PC-9 (cell line): ENCODE measurements around the gene ST6GALNAC3. TPM values are rescaled to one million over a fixed set of nuclear protein-coding genes. Genes with fewer than 3 reads are reported as not detected.

ENCODE experiments used
- BruUV-seq: library from RNA; stranded (reverse); fragments of 400-500 nt; replicated peaks from 2 replicates; lab custom pipeline; 2021; lab: Mats Ljungman, UMichigan
- CTCF ChIA-PET: fragments of 300-600 bp; sonication (Branson Sonifier 250); formaldehyde crosslinking; loops from one replicate; lab custom pipeline; 2022; ENCODE audit warnings: antibody characterized with exemption; lab: Charles Lee
- POLR2A ChIA-PET: fragments of 300-600 bp; sonication (Branson Sonifier 250); formaldehyde crosslinking; loops from one replicate; lab custom pipeline; 2022; ENCODE audit warnings: antibody characterized with exemption; ENCODE audit not compliant: unreplicated experiment; lab: Charles Lee
- DNase-seq, 2 experiments: peaks; one replicate each; pipeline versions ENCODE4 v3.0.0 to v3.0.0-alpha.2; 2015 to 2022; ENCODE audit warnings: mixed read lengths in 1 of 2
- H2AFZ ChIP-seq: fragments of 200-600 bp; sonication (generic); 2 replicates; pipeline ENCODE4 v1.8.1; 2017; ENCODE audit warnings: antibody characterized with exemption
- H3F3A ChIP-seq: fragments of 200-600 bp; sonication (generic); 2 replicates; pipeline ENCODE4 v1.8.1; 2017; ENCODE audit warnings: antibody characterized with exemption, mild to moderate bottlenecking, low read depth; ENCODE audit not compliant: insufficient read depth
- H3K27ac ChIP-seq: fragments of 200-600 bp; sonication (generic); 2 replicates; pipeline ENCODE4 v1.6.1; 2016; ENCODE audit warnings: mixed run types
- H3K27me3 ChIP-seq: fragments of 200-600 bp; sonication (generic); 2 replicates; pipeline ENCODE4 v1.6.1; 2016; ENCODE audit warnings: low read depth, mixed run types; ENCODE audit not compliant: insufficient read depth
- H3K36me3 ChIP-seq: fragments of 200-600 bp; sonication (generic); 2 replicates; pipeline ENCODE4 v1.6.1; 2016; ENCODE audit warnings: low read depth, mixed run types
- H3K4me1 ChIP-seq: fragments of 200-600 bp; sonication (generic); replicated peaks from 2 replicates; pipeline ENCODE4 v1.6.1; 2016; ENCODE audit warnings: mixed run types; ENCODE audit not compliant: insufficient read depth
- H3K4me2 ChIP-seq: fragments of 200-600 bp; sonication (generic); 2 replicates; pipeline ENCODE4 v1.6.1; 2017; ENCODE audit warnings: mixed run types
- H3K4me3 ChIP-seq: fragments of 200-600 bp; sonication (generic); 2 replicates; pipeline ENCODE4 v1.6.1; 2016; ENCODE audit warnings: mixed run types
- H3K79me2 ChIP-seq: fragments of 200-600 bp; sonication (generic); 2 replicates; pipeline ENCODE4 v1.6.1; 2017; ENCODE audit warnings: low read depth, mixed run types
- H3K9me2 ChIP-seq: fragments of 200-600 bp; sonication (generic); 2 replicates; pipeline ENCODE4 v1.8.1; 2017; ENCODE audit warnings: mild to moderate bottlenecking; ENCODE audit not compliant: insufficient read depth
- H3K9me3 ChIP-seq: fragments of 200-600 bp; sonication (generic); 2 replicates; pipeline ENCODE4 v1.8.1; 2016; ENCODE audit warnings: low read depth; ENCODE audit not compliant: insufficient read depth
- H4K20me1 ChIP-seq: fragments of 200-600 bp; sonication (generic); 2 replicates; pipeline ENCODE4 v1.8.1; 2017; ENCODE audit not compliant: insufficient read depth
- CTCF ChIP-seq: fragments of 200-600 bp; sonication (generic); conservative IDR thresholded peaks from 2 replicates; pipeline ENCODE4 v1.6.1; 2017; ENCODE audit warnings: mixed run types, antibody characterized with exemption, mild to moderate bottlenecking, moderate library complexity
- EZH2 ChIP-seq: fragments of 200-600 bp; sonication (generic); IDR thresholded peaks from 2 replicates; pipeline ENCODE4 v1.8.0; 2017; ENCODE audit warnings: antibody characterized with exemption, low read depth
- intact Hi-C: fragments of 100-400 bp; cut with micrococcal nuclease; formaldehyde crosslinking; loops from one replicate; pipeline ENCODE4 v1.10.0; 2022; ENCODE audit not compliant: unreplicated experiment
- total RNA-seq: library from RNA; stranded (reverse); gene quantifications from 2 replicates; pipeline ENCODE4 v1.2.3, GENCODE V29; 2021

ST6GALNAC3 gene
- total RNA-seq, 1 experiment from 2014 or later, result 0.04 TPM

- TF ChIP-seq EZH2 (no peak), CTCF (no peak)
- H3K4me2 ChIP-seq, result no peak overlapping the region
- CTCF ChIA-PET, result no interaction called here
These were observed 8.6 kb downstream of the ST6GALNAC3 start for GRCh38 chr1:76083189-76083588.

GRCh38 chr1:76084029-76084627 lies 9.6 kb downstream of the ST6GALNAC3 start:
- Histone ChIP-seq H2AFZ (no peak overlapping the region), H3K9me2 (no peaks in the 10 kb centered on the region), H3K36me3 (no peaks in the 10 kb centered on the region), H3K9me3 (no peaks in the 10 kb centered on the region), H3K27ac (no peak overlapping the region), H3K27me3 (no peaks in the 10 kb centered on the region), H4K20me1 (no peaks in the 10 kb centered on the region), H3K79me2 (no peaks in the 10 kb centered on the region), H3K4me3 (no peak overlapping the region), H3F3A (no peaks in the 10 kb centered on the region), H3K4me2 (no peak overlapping the region), H3K4me1 (no peaks in the 10 kb centered on the region)
- TF ChIP-seq EZH2 (no peak), CTCF (no peak)
- BruUV-seq, result no TSS peak
- ChIA-PET CTCF (no interaction called here), POLR2A (no interaction called here)
- intact Hi-C loops, result loop anchor here (5.0 kb wide), 1 partner anchor 773 kb away; no protein-coding TSS in a partner anchor
- no peak for DNase-seq

More at GRCh38 chr1:76083189-76083588, 8.6 kb downstream of the ST6GALNAC3 start:
- Histone ChIP-seq H4K20me1 (no peaks in the 10 kb centered on the region), H3K36me3 (no peaks in the 10 kb centered on the region), H3K27me3 (no peaks in the 10 kb centered on the region), H3K4me3 (no peak overlapping the region), H3K4me1 (no peaks in the 10 kb centered on the region), H2AFZ (0 out of 2 replicates have a peak overlapping the region, but pooled peaks have one; percentile 15), H3K9me3 (no peaks in the 10 kb centered on the region), H3F3A (no peaks in the 10 kb centered on the region), H3K79me2 (no peaks in the 10 kb centered on the region), H3K27ac (no peak overlapping the region), H3K9me2 (no peaks in the 10 kb centered on the region)
- BruUV-seq, result no TSS peak
- intact Hi-C loops, result loop anchor here (5.0 kb wide), 1 partner anchor 774 kb away; no protein-coding TSS in a partner anchor
- DNase-seq, result no peak
- POLR2A ChIA-PET, result no interaction called here

DNA sequence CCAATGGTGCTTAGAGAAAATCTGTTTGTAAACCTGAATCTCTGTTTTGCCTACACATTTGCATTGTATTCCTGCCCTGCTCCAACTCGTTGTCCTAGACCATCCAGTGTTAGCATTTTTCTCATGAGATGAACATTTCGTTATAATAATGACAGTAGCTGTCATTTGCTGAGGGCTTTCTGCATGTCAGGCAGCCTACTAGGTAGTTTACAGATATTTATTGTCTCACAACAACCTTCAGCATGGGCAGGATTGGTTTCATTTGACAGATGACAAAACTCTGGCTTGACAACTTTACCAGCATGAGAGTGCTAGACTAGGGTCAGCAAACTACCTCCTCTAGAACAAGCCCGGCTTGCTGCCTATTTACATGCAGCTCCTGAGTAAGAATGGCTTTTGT lies 10.1 kb downstream of the ST6GALNAC3 start:
- no TSS peak for BruUV-seq
- H3K27me3 ChIP-seq, result no peaks in the 10 kb centered on the region
- TF ChIP-seq CTCF, result no peak
- no peak for TF ChIP-seq EZH2
- no peaks in the 10 kb centered on the region for H3K36me3 ChIP-seq
- no peaks in the 10 kb centered on the region for H4K20me1 ChIP-seq
- ChIA-PET CTCF (no interaction called here), POLR2A (no interaction called here)
- H3K9me2 ChIP-seq, result no peaks in the 10 kb centered on the region
- H3K79me2 ChIP-seq, result no peaks in the 10 kb centered on the region
- DNase-seq, result no peak
- H3K9me3 ChIP-seq, result no peaks in the 10 kb centered on the region
- H3K4me3 ChIP-seq, result no peak overlapping the region
- H3F3A ChIP-seq, result no peaks in the 10 kb centered on the region
- intact Hi-C loops, result loop anchor here (5.0 kb wide), 1 partner anchor 773 kb away; no protein-coding TSS in a partner anchor
- H3K4me1 ChIP-seq, result no peaks in the 10 kb centered on the region
- no peak overlapping the region for H3K27ac ChIP-seq
- H3K4me2 ChIP-seq, result no peak overlapping the region
- no peak overlapping the region for H2AFZ ChIP-seq
